GM21825 (cell line): Measurements from ENCODE around the gene SLC29A4.
"Not testable (repeated sequence)": the region's sequence is repeated elsewhere in the genome, so short reads cannot be mapped to it uniquely, and the experiment has no call there.

Experiments
- ATAC-seq: cut with Tn5 transposase; IDR thresholded peaks from one replicate; pipeline ENCODE4 v1.9.1; 2021; ENCODE audit warnings: mild to moderate bottlenecking, moderate library complexity; ENCODE audit not compliant: unreplicated experiment

Gene SLC29A4

GRCh38 chr7:5320802-5321396 is 38.2 kb downstream of the SLC29A4 start:
- ATAC-seq, result no peak

DNA sequence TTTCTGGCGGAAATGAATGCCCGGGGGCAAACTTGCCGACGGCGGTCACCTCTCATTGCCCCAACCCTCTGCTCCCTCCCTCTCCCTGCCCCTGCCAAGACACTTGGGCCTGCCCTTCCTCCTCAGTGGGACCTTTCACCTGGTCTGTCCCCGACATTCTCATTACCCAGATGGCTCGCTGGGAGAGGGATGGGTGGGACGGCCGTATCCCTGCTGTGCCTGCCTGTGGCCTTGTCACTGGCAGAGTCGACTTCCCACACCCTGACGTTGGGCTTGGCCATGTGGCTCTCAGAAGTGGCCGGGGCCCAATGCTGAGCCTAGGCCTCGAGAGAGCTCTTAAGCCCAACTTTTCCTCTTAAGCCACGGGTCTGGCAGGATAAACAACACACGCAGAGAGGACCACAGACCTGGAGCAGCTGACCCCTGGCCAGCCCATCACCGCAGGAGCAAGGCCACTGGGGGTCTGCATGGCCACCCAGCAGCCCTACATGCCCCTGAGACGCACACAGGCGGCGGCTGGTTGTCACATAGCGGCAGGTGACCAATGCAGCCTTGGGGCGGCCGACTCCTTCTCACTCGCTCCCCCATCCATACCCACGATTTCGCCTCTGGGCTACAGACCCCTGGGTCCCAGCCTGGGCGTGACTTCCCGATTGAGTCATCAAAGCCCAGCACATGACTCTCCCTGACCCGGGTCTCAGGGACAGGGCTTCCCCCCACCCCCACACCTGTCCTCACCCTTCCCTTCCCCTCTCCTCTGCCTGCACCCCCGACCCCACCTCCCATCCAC is 40.1 kb downstream of the SLC29A4 start:
- no peak for ATAC-seq

DNA sequence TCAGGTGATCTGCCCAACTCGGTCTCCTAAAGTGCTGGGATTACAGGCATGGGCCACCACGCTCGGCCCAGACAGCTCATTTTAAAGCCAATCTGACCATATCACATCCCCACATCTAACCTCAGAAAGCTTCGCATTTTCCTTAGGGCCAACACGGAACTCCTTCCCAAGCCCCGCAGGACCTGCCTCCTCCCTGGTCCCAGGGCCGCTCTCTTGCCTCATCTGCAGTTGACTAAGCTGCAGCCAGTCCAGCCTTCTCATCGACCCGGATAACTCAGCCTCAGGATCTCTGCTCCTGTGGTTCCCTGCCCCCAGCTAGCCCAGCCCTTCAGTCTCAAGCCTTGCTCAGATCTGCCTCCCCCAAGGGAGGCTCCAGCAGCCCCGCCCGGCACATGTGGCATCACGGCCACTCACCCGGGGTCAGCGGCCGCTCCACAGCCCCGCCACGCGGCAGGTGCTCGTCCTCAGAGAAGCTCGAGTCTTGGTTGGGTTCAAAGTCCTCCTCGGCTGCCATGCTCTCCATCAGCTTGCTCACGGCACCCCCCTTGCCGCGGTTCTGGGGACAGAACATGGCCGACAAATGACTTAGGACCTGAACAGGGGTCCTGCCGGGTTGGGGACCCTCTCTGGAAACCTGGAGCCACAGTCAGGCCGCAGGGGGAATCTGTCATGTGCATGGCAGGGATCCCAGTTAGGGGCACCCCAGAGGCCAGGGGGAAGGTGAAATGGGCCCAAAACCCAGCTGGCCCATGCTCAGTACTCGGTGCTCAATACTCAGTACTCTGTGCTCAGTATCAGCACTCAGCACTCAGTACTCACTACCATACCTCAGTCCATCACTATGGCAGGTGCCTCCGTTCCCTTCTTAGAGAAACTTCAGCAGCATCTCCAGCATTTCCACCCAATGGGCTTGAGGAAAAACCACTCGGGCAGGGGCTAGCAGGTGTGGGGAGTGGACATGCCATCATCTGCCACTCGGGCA is 41.3 kb downstream of the SLC29A4 start:
- ATAC-seq, result not testable (repeated sequence)

GRCh38 chr7:5324961-5325360 is 42.2 kb downstream of the SLC29A4 start:
- no peak for ATAC-seq

GRCh38 chr7:5330288-5330687 is 47.5 kb downstream of the SLC29A4 start:
- ATAC-seq, result no peak

DNA sequence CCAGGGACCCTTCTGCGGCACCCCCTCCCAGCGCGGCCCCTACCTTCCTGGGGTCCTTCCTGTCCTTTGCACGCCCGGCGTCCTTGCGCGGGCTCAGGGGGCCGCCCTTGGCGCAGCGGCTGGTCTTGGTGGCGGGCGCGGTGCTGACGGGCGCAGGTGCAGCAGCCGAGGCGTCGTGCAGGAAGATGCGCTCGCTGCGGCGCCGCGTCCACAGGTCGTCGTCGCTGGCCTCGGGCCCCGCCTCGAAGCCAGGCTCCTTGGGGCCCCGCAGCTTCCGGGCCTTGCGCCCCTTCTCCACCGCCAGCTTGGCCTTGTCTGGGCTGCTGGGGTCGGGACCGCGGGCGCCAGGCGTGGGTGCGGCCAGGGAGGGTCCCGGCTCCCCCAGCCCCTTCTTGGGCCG is 49.8 kb downstream of the SLC29A4 start:
- ATAC-seq, result no peak

- ATAC-seq, result no peak
Observed at GRCh38 chr7:5333121-5334045, 50.6 kb downstream of the SLC29A4 start.

DNA sequence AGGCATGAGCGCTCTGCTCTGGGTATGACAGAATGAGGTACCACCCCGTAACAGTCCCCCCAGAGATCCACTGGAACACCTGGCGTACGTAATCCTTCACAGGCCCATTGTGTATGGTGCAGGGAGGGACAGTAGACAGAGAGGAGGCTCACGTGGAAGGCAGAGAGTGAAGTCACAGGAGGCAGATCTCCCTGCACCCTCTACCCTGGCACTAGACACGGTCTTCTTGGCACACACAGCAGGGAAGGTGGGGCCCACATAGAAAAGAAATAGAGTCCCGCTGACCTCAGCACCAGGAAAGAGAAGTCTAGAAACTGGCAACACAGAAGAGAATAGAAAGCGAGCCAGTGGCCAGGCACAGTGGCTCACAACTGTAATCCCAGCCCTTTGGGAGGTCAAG is 51.9 kb downstream of the SLC29A4 start:
- ATAC-seq, result no peak

- ATAC-seq, result no peak
Observed at GRCh38 chr7:5337047-5337446, 54.3 kb downstream of the SLC29A4 start.

GRCh38 chr7:5339955-5340354 is 57.2 kb downstream of the SLC29A4 start:
- no peak for ATAC-seq

DNA sequence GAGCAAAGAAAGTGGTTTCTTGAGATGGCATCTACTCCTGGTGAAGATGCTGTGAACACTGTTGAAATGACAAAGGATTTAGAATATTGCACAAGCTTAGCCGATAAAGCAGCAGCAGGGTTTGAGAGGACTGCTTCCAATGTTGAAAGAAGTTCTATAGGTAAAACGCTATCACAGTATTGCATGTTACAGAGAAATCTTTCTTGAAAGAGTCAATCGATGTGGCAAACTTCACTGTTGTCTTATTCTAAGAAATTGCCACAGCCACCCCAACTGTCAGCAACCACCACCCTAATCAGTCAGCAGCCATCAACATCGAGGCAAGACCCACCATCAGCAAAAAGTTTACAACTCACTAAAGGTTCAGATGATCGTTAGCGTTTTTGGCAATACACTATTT is 59.9 kb downstream of the SLC29A4 start:
- no peak for ATAC-seq

GRCh38 chr7:5343884-5344283 is 61.1 kb downstream of the SLC29A4 start:
- ATAC-seq, result no peak

- no peak for ATAC-seq
Observed at GRCh38 chr7:5344342-5344741, 61.6 kb downstream of the SLC29A4 start.

GRCh38 chr7:5345171-5345570 is 62.4 kb downstream of the SLC29A4 start:
- ATAC-seq, result no peak

- ATAC-seq, result no peak
Observed at GRCh38 chr7:5345671-5346070, 62.9 kb downstream of the SLC29A4 start.

- no peak for ATAC-seq
Observed at GRCh38 chr7:5348134-5349004, 65.6 kb downstream of the SLC29A4 start.

DNA sequence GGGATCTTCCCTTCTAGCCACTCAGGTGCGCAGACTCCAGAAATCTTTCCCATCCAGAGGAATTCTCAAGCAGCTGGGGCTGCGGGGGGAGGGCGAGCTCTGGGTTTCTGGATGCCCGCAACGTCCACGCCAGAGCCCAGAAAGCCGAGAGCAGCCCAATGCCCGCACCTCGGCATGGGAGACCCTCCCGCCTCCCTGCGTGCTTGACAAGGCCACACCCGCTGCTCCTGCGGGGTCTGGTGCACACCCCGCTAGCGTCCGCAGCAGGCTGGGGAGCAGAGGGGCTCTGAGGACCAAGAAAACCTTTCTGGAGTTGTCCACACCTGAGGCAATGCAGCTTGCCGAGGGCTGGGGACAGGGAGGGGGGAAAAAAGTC is 66.2 kb downstream of the SLC29A4 start:
- ATAC-seq, result no peak

DNA sequence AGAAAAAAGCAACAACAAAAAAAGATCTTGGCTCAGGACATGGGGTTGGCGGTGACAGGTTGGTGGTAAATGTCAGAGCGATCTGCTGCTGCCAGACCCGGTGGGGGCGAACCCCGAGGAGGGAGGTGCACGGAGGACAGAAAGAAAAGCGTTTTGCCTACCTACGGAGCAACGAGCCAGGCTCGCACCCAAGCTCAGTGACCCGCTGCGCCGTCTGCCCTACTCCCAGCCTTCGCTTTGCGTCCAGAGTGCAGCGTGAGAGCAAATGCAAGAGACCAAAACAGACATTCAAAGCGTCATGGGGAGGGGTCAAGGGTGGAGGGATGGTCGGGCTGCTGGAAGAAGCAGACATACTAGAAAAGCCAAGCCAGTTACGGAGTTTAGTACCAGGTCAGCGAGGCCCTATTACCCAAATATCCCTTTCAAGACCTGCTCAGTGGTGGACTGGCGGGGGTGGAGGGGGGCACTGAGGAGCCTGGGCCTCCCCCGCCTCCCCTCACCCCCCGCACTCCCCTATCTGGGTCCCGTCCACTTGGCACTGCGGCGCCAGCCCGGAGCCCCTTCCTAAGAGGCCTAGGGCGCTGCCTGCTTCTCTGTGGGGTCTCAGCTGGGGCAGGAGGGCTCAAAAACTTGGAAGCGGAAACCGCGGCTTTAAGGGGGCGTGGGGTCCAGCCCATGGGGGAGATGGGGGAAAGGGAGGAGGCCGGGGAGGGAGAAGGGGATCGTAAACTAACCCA is 66.9 kb downstream of the SLC29A4 start:
- no peak for ATAC-seq

- ATAC-seq, result no peak
Observed at GRCh38 chr7:5350174-5350463, 67.4 kb downstream of the SLC29A4 start.
